Measurements from ENCODE around the gene RERE. TPM values are rescaled to one million over a fixed set of nuclear protein-coding genes. Genes with fewer than 3 reads are reported as not detected.

The RERE gene
- total RNA-seq, 1 experiment from 2014 or later, result 40.6 TPM

DNA sequence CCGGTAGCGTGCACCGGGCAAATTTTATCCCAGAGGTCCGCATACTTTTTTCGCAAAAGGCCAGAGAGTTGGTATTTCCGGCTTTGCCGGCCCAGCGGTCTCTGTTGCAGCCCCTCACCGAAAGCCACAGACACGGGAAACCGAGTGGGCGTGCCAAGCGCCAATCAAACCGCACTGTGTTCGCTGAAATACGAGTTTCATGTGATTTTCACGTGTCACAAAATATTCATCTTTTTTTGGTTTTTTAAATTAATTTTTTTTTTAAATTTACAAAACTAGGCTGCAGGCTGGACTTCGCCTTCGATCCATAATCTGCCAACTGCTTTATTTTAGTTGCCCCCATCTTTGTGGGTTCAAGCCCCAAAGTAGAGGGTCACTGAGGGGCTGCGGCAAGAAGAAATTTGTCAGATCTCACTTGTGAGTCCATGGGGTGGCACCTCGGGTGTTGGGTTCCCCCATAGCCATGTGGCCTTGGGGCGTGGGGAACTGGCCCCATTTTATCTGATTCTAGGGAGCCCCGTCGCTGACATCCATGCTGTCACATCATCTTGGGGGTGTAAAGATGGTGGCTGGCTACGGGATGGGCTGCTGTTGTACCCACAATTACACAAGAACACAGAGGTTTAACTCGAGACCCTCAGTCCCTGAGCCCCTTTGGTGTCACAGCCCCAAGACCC lies 478.8 kb downstream of the RERE start:
- H3K4me3 ChIP-seq (replicated peaks in 1 of 2; ENCODE audit: low read depth in 1 of 2, low read length in 2 of 2), result no peak overlapping the region
- peaks cover 0 to 3% of the 10 kb centered on the region in 2 experiments; a peak in 1 of 4 replicates for H3K36me3 ChIP-seq (ENCODE audit: control insufficient read depth in 1 of 2, insufficient read depth in 2 of 2, low read length in 2 of 2)
- peaks cover 8 to 16% of the 10 kb centered on the region in 2 experiments for H3K4me1 ChIP-seq (ENCODE audit: control insufficient read depth in 1 of 2, insufficient read depth in 2 of 2, low read length in 2 of 2)
- intact Hi-C loops (cut with micrococcal nuclease), result no loop called here
- ChIA-PET CTCF (no interaction called here), POLR2A (no interaction called here), RAD21 (ENCODE audit: low non-redundant PET in 1 of 2, low total read pairs in 2 of 2, uncharacterized antibody in 2 of 2, unreplicated experiment in 2 of 2) (no interaction called here)
- no peaks in the 10 kb centered on the region for H3K9me3 ChIP-seq (ENCODE audit: control insufficient read depth in 1 of 2, insufficient read depth in 1 of 2, low read depth in 1 of 2, low read length in 2 of 2)
- DNase-seq (ENCODE audit: low read depth, low spot score), result no peak
- no peaks in the 10 kb centered on the region for H3K79me2 ChIP-seq (ENCODE audit: insufficient read depth, low read length)
- no peaks in the 10 kb centered on the region for H4K20me1 ChIP-seq (ENCODE audit: insufficient read depth)
- H3K9me2 ChIP-seq (ENCODE audit: insufficient read depth), result no peaks in the 10 kb centered on the region
- H3K4me2 ChIP-seq (ENCODE audit: low read length), result no peak overlapping the region
- no peak for TF ChIP-seq CEBPB (IDR thresholded peaks at IDR 0.05; ENCODE audit: low read depth)
- TF ChIP-seq POLR2AphosphoS5 (IDR thresholded peaks at IDR 0.05; ENCODE audit: low read depth, low read length), result no peak
- no peak for TF ChIP-seq SIN3A (IDR thresholded peaks at IDR 0.05; ENCODE audit: low read depth)
- no peak for TF ChIP-seq POLR2A (IDR thresholded peaks at IDR 0.05; ENCODE audit: borderline replicate concordance, extremely low read depth, insufficient read depth, insufficient read length)
- TF ChIP-seq, protein P1, sequence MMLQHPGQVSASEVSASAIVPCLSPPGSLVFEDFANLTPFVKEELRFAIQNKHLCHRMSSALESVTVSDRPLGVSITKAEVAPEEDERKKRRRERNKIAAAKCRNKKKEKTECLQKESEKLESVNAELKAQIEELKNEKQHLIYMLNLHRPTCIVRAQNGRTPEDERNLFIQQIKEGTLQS (IDR thresholded peaks at IDR 0.05), result no peak
- TF ChIP-seq EZH2phosphoT487 (IDR thresholded peaks at IDR 0.05; ENCODE audit: borderline replicate concordance), result no peak
- no peak for TF ChIP-seq CBX3 (IDR thresholded peaks at IDR 0.05; ENCODE audit: low read depth)
- no peak for TF ChIP-seq ELF1 (IDR thresholded peaks at IDR 0.05; ENCODE audit: borderline replicate concordance, low read depth)
- no peak for TF ChIP-seq SRF (IDR thresholded peaks at IDR 0.05; ENCODE audit: low read depth)
- no peak for TF ChIP-seq JUND (IDR thresholded peaks at IDR 0.05)
- TF ChIP-seq SP1 (IDR thresholded peaks at IDR 0.05; ENCODE audit: low read depth), result no peak
- TF ChIP-seq ZBTB33 (IDR thresholded peaks at IDR 0.05; ENCODE audit: extremely low read depth, insufficient replicate concordance, low read length), result no peak
- no peak overlapping the region for H2AFZ ChIP-seq (ENCODE audit: low read depth, low read length, poor library complexity, severe bottlenecking)
- no peak overlapping the region for H3K9ac ChIP-seq (ENCODE audit: low read length)
- H3K27ac ChIP-seq (ENCODE audit: low read depth, low read length), result no peak overlapping the region
- ATAC-seq, result no peak
- no peaks in the 10 kb centered on the region for H3K27me3 ChIP-seq (ENCODE audit: insufficient read depth, low read length)
- BruUV-seq (replicated peaks), result no TSS peak
